H9 (cell line): ENCODE results near the gene ACAD8. TPM values are rescaled to one million over a fixed set of nuclear protein-coding genes. Genes with fewer than 3 reads are reported as not detected.

Experiments
- DNase-seq: peaks from one replicate; pipeline ENCODE4 v3.0.0-alpha.2; 2017
- H2AFZ ChIP-seq: one replicate; pipeline ENCODE4 v1.6.1; 2013; ENCODE audit warnings: mild to moderate bottlenecking, low read length, control low read depth, moderate library complexity
- H2AK5ac ChIP-seq: 2 replicates; pipeline ENCODE4 v1.6.1; 2013; ENCODE audit warnings: low read length, control low read depth, mixed read lengths; ENCODE audit not compliant: insufficient read length
- H2BK120ac ChIP-seq: one replicate; pipeline ENCODE4 v1.6.1; 2013; ENCODE audit warnings: low read depth, mild to moderate bottlenecking, low read length, control low read depth, inconsistent platforms; ENCODE audit not compliant: poor library complexity, severe bottlenecking
- H2BK12ac ChIP-seq: 2 replicates; pipeline ENCODE4 v1.6.1; 2013; ENCODE audit warnings: low read length, control low read depth, mixed read lengths, low read depth; ENCODE audit not compliant: insufficient read length
- H2BK15ac ChIP-seq: 2 replicates; pipeline ENCODE4 v1.6.1; 2013; ENCODE audit warnings: low read depth, low read length, control low read depth
- H2BK20ac ChIP-seq: one replicate; pipeline ENCODE4 v1.6.1; 2013; ENCODE audit warnings: low read depth, mild to moderate bottlenecking, low read length, control low read depth, inconsistent platforms; ENCODE audit not compliant: poor library complexity, severe bottlenecking
- H2BK5ac ChIP-seq: 2 replicates; pipeline ENCODE4 v1.6.1; 2013; ENCODE audit warnings: low read length, control low read depth, mixed read lengths; ENCODE audit not compliant: insufficient read length
- H3K14ac ChIP-seq: 2 replicates; pipeline ENCODE4 v1.6.1; 2013; ENCODE audit warnings: low read length, control low read depth; ENCODE audit not compliant: insufficient read depth
- H3K18ac ChIP-seq: 2 replicates; pipeline ENCODE4 v1.6.1; 2013; ENCODE audit warnings: low read depth, mild to moderate bottlenecking, mixed read lengths, low read length, control low read depth; ENCODE audit not compliant: insufficient read length
- H3K23ac ChIP-seq: 2 replicates; pipeline ENCODE4 v1.6.1; 2013; ENCODE audit warnings: low read length, control low read depth, mixed read lengths, low read depth; ENCODE audit not compliant: insufficient read length
- H3K23me2 ChIP-seq: 2 replicates; pipeline ENCODE4 v1.6.1; 2013; ENCODE audit warnings: low read depth, mild to moderate bottlenecking, mixed read lengths, low read length, control low read depth; ENCODE audit not compliant: insufficient read length, poor library complexity, severe bottlenecking
- H3K27ac ChIP-seq: 2 replicates; pipeline ENCODE4 v1.5.1; 2013; ENCODE audit warnings: low read length, control low read depth, mixed read lengths, low read depth; ENCODE audit not compliant: insufficient read length
- H3K27me3 ChIP-seq: 2 replicates; pipeline ENCODE4 v1.6.1; 2013; ENCODE audit warnings: low read length, control low read depth, inconsistent platforms; ENCODE audit not compliant: insufficient read depth
- H3K4ac ChIP-seq: 2 replicates; pipeline ENCODE4 v1.6.1; 2013; ENCODE audit warnings: low read depth, mild to moderate bottlenecking, control low read depth, inconsistent platforms, low read length, moderate library complexity
- H3K4me1 ChIP-seq: 2 replicates; pipeline ENCODE4 v1.6.1; 2013; ENCODE audit warnings: low read length, control low read depth, inconsistent platforms; ENCODE audit not compliant: insufficient read depth
- H3K4me2 ChIP-seq: 2 replicates; pipeline ENCODE4 v1.6.1; 2013; ENCODE audit warnings: low read length, control low read depth, mixed read lengths; ENCODE audit not compliant: insufficient read length, insufficient read depth
- H3K56ac ChIP-seq: 2 replicates; pipeline ENCODE4 v1.6.1; 2013; ENCODE audit warnings: low read depth, mild to moderate bottlenecking, mixed read lengths, low read length, control low read depth; ENCODE audit not compliant: insufficient read length
- H3K79me1 ChIP-seq: 2 replicates; pipeline ENCODE4 v1.6.1; 2013; ENCODE audit warnings: low read depth, mild to moderate bottlenecking, moderate library complexity, low read length, control low read depth, inconsistent platforms; ENCODE audit not compliant: insufficient read depth, poor library complexity, severe bottlenecking
- H3K79me2 ChIP-seq: 2 replicates; pipeline ENCODE4 v1.6.1; 2013; ENCODE audit warnings: low read length, control low read depth, inconsistent platforms; ENCODE audit not compliant: insufficient read depth
- H3K9ac ChIP-seq: 2 replicates; pipeline ENCODE4 v1.6.1; 2013; ENCODE audit warnings: low read length, control low read depth, mixed read lengths; ENCODE audit not compliant: insufficient read length; ENCODE audit errors: extremely low read depth
- H3K9me3 ChIP-seq: one replicate; pipeline ENCODE4 v1.6.1; 2013; ENCODE audit warnings: low read depth, low read length, inconsistent platforms; ENCODE audit not compliant: control insufficient read depth
- H3T11ph ChIP-seq: one replicate; pipeline ENCODE4 v1.6.1; 2013; ENCODE audit warnings: mild to moderate bottlenecking, low read length, control low read depth, inconsistent platforms
- H4K20me1 ChIP-seq: one replicate; pipeline ENCODE4 v1.6.1; 2013; ENCODE audit not compliant: control insufficient read depth, insufficient read length, insufficient read depth
- H4K5ac ChIP-seq: 2 replicates; pipeline ENCODE4 v1.6.1; 2013; ENCODE audit warnings: low read depth, mild to moderate bottlenecking, mixed read lengths, low read length, control low read depth; ENCODE audit not compliant: insufficient read length
- H4K8ac ChIP-seq: replicated peaks from 2 replicates; pipeline ENCODE4 v1.6.1; 2013; ENCODE audit warnings: low read length, control low read depth, mixed read lengths, low read depth; ENCODE audit not compliant: insufficient read length
- H4K91ac ChIP-seq: 2 replicates; pipeline ENCODE4 v1.6.1; 2013; ENCODE audit warnings: low read depth, mild to moderate bottlenecking, moderate library complexity, mixed read lengths, low read length, control low read depth; ENCODE audit not compliant: insufficient read length
- H3K27ac Mint-ChIP-seq, 3 experiments: 2 replicates in 2 of 3; 3 replicates in 1 of 3; pipeline ENCODE4 v1.8.0; 2020 to 2021; ENCODE audit warnings: mixed read lengths in 3 of 3, mild to moderate bottlenecking in 1 of 3, moderate library complexity in 1 of 3
- H3K27me3 Mint-ChIP-seq: 2 replicates; pipeline ENCODE4 v1.8.0; 2021; ENCODE audit warnings: low read depth, mild to moderate bottlenecking, moderate library complexity, mixed read lengths
- H3K36me3 Mint-ChIP-seq, 3 experiments: 2 replicates in 2 of 3; 3 replicates in 1 of 3; pipeline ENCODE4 v1.8.0; 2020 to 2021; ENCODE audit warnings: low read depth in 3 of 3, mixed read lengths in 3 of 3; ENCODE audit not compliant: insufficient read depth in 1 of 3
- H3K4me1 Mint-ChIP-seq, 2 experiments: 2 replicates each; pipeline ENCODE4 v1.8.0; 2020; ENCODE audit warnings: mixed read lengths in 2 of 2
- H3K4me3 Mint-ChIP-seq, 2 experiments: 2 replicates in 1 of 2; 3 replicates in 1 of 2; pipeline ENCODE4 v1.8.0; 2020 to 2021; ENCODE audit warnings: mild to moderate bottlenecking in 2 of 2, mixed read lengths in 2 of 2, moderate library complexity in 1 of 2
- H3K9me3 Mint-ChIP-seq, 2 experiments: 2 replicates in 1 of 2; 3 replicates in 1 of 2; pipeline ENCODE4 v1.8.0; 2020; ENCODE audit warnings: mild to moderate bottlenecking in 2 of 2, mixed read lengths in 2 of 2, moderate library complexity in 1 of 2
- CTCF ChIP-seq: fragments of 200-600 bp; sonication (generic); conservative IDR thresholded peaks from 3 replicates; pipeline ENCODE4 v1.8.0; 2021; ENCODE audit warnings: antibody characterized with exemption, mild to moderate bottlenecking
- WGBS: extraction: QIAGEN DNeasy Blood & Tissue Kit; methylation state at CpG from one replicate; pipeline ENCODE4 v1.1.7; 2013; ENCODE audit warnings: missing lambda C conversion rate, low lambda C conversion rate, mixed read lengths; ENCODE audit not compliant: insufficient read length; ENCODE audit errors: extremely low coverage; 5-methylcytosine and 5-hydroxymethylcytosine counted together
- total RNA-seq: library from RNA; stranded (reverse); gene quantifications from 2 replicates; pipeline ENCODE4 v1.2.1, GENCODE V29; 2021

The ACAD8 gene
- total RNA-seq, 1 experiment from 2014 or later = 46.8 TPM

GRCh38 chr11:134312807-134313206, 59.4 kb downstream of the ACAD8 start:
- no peak for TF ChIP-seq CTCF
- H2AK5ac ChIP-seq = no peak overlapping the region
- H3K27ac Mint-ChIP-seq = peak overlapping the region in 1 of 3 experiments; percentile 73; a peak in 2 of 7 replicates
- peaks cover 3 to 7% of the 10 kb centered on the region in 2 experiments; a peak in 2 of 5 replicates for H3K9me3 Mint-ChIP-seq
- no peak overlapping the region for H2AFZ ChIP-seq
- H3K9me3 ChIP-seq = peaks cover 5% of the 10 kb centered on the region
- no peak overlapping the region for H3K9ac ChIP-seq
- no peak overlapping the region for H3K18ac ChIP-seq
- no peaks in the 10 kb centered on the region for H4K20me1 ChIP-seq
- no peaks in the 10 kb centered on the region; the same call in 1 of the 2 replicates for H3K27me3 Mint-ChIP-seq
- no peak overlapping the region for H4K5ac ChIP-seq
- no peak overlapping the region for H3K56ac ChIP-seq
- H4K91ac ChIP-seq = no peak overlapping the region
- no peaks in the 10 kb centered on the region for H3K27me3 ChIP-seq
- H2BK5ac ChIP-seq = peak overlapping the region; percentile 35
- H3K79me2 ChIP-seq = no peaks in the 10 kb centered on the region
- H3K4me1 ChIP-seq = no peaks in the 10 kb centered on the region
- H3K36me3 Mint-ChIP-seq = peaks cover 22 to 42% (median 26%) of the 10 kb centered on the region in 3 experiments
- no peak overlapping the region for H4K8ac ChIP-seq
- no peak overlapping the region for H2BK12ac ChIP-seq
- no peak overlapping the region for H2BK120ac ChIP-seq
- H3K23ac ChIP-seq = no peak overlapping the region
- no peak overlapping the region for H3K4me2 ChIP-seq
- no peak overlapping the region for H2BK20ac ChIP-seq
- WGBS = no CpG with 5 or more reads among the region's 5 CpGs
- H3K27ac ChIP-seq = no peak overlapping the region
- no peak overlapping the region for H3T11ph ChIP-seq
- H3K4ac ChIP-seq = no peak overlapping the region
- peaks cover 0 to 2% of the 10 kb centered on the region in 2 experiments; a peak in 3 of 4 replicates for H3K4me1 Mint-ChIP-seq
- H3K14ac ChIP-seq = no peak overlapping the region
- no peak for DNase-seq
- H2BK15ac ChIP-seq = no peak overlapping the region
- H3K79me1 ChIP-seq = no peaks in the 10 kb centered on the region
- no peak overlapping the region for H3K4me3 Mint-ChIP-seq
- no peaks in the 10 kb centered on the region for H3K23me2 ChIP-seq
